Measurements from ENCODE around the gene IL10RA.

- TF ChIP-seq, protein P1, sequence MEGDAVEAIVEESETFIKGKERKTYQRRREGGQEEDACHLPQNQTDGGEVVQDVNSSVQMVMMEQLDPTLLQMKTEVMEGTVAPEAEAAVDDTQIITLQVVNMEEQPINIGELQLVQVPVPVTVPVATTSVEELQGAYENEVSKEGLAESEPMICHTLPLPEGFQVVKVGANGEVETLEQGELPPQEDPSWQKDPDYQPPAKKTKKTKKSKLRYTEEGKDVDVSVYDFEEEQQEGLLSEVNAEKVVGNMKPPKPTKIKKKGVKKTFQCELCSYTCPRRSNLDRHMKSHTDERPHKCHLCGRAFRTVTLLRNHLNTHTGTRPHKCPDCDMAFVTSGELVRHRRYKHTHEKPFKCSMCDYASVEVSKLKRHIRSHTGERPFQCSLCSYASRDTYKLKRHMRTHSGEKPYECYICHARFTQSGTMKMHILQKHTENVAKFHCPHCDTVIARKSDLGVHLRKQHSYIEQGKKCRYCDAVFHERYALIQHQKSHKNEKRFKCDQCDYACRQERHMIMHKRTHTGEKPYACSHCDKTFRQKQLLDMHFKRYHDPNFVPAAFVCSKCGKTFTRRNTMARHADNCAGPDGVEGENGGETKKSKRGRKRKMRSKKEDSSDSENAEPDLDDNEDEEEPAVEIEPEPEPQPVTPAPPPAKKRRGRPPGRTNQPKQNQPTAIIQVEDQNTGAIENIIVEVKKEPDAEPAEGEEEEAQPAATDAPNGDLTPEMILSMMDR (IDR thresholded peaks at IDR 0.05 in 2 of 3, conservative IDR thresholded peaks at IDR 0.05 in 1 of 3; ENCODE audit: borderline replicate concordance in 1 of 3, insufficient read depth in 1 of 3, low read depth in 2 of 3, low read length in 2 of 3): no peak
- no peak for TF ChIP-seq POLR2AphosphoS5 (IDR thresholded peaks at IDR 0.05; ENCODE audit: low read depth, low read length)
These were observed 41.6 kb upstream of the IL10RA start for GRCh38 chr11:117944554-117944953.

Measured in HCT116 (cell line).